A549 (cell line): Measurements from ENCODE around the gene CYP27B1.

Source experiments
- CEBPB ChIP-seq, 2 experiments: fragments of >200 bp in 1 of 2; sonication (Bioruptor Twin) in 1 of 2; formaldehyde crosslinking in 1 of 2; IDR thresholded peaks; 2 replicates each; pipeline ENCODE4 v1.6.1; 2012 to 2016
- CHD2 ChIP-seq: fragments of 150-350 bp; IDR thresholded peaks from 2 replicates; pipeline ENCODE4 v1.6.1; 2014; ENCODE audit warnings: low read length; ENCODE audit not compliant: partially characterized antibody
- HDAC2 ChIP-seq: fragments of 200-600 bp; sonication (generic); IDR thresholded peaks from 2 replicates; pipeline ENCODE4 v1.6.1; 2016
- KDM5A ChIP-seq: fragments of 200-600 bp; sonication (generic); IDR thresholded peaks from 2 replicates; pipeline ENCODE4 v1.6.1; 2016; ENCODE audit warnings: antibody characterized with exemption, mild to moderate bottlenecking
- MAFK ChIP-seq: fragments of 450-650 bp; IDR thresholded peaks from 2 replicates; pipeline ENCODE4 v1.6.1; 2014; ENCODE audit not compliant: partially characterized antibody
- MYC ChIP-seq: IDR thresholded peaks from 2 replicates; pipeline ENCODE4 v1.6.1; 2012; ENCODE audit warnings: mild to moderate bottlenecking, inconsistent platforms, low read length, improper control_type of control experiment, borderline replicate concordance
- PHF8 ChIP-seq: fragments of 200-600 bp; sonication (generic); IDR thresholded peaks from 2 replicates; pipeline ENCODE4 v1.6.1; 2016; ENCODE audit warnings: low read depth, mild to moderate bottlenecking, antibody characterized with exemption, moderate library complexity, borderline replicate concordance
- POLR2A ChIP-seq: IDR thresholded peaks from 2 replicates; pipeline ENCODE4 v1.6.1; 2012; ENCODE audit warnings: mild to moderate bottlenecking, low read length
- POLR2AphosphoS2 ChIP-seq: conservative IDR thresholded peaks from 2 replicates; pipeline ENCODE4 v1.6.1; 2012; ENCODE audit warnings: low read length, improper control_type of control experiment, inconsistent platforms
- RAD21 ChIP-seq, 2 experiments: fragments of >200 bp in 1 of 2; sonication (Bioruptor Twin) in 1 of 2; formaldehyde crosslinking in 1 of 2; IDR thresholded peaks in 1 of 2; conservative IDR thresholded peaks in 1 of 2; 2 replicates in 1 of 2; 3 replicates in 1 of 2; pipeline ENCODE4 v1.6.1; 2012 to 2018; ENCODE audit warnings: inconsistent platforms in 1 of 2
- RCOR1 ChIP-seq: fragments of 150-350 bp; IDR thresholded peaks from 2 replicates; pipeline ENCODE4 v1.6.1; 2014; ENCODE audit warnings: antibody characterized with exemption, low read length, low read depth
- USF2 ChIP-seq: fragments of 450-650 bp; IDR thresholded peaks from 2 replicates; pipeline ENCODE4 v1.6.1; 2014; ENCODE audit warnings: antibody characterized with exemption
- TF ChIP-seq, protein P1 (sequence below): fragments of >200 bp; sonication (Bioruptor Twin); formaldehyde crosslinking; IDR thresholded peaks from 3 replicates; pipeline ENCODE4 v1.5.1; 2016

DNA sequence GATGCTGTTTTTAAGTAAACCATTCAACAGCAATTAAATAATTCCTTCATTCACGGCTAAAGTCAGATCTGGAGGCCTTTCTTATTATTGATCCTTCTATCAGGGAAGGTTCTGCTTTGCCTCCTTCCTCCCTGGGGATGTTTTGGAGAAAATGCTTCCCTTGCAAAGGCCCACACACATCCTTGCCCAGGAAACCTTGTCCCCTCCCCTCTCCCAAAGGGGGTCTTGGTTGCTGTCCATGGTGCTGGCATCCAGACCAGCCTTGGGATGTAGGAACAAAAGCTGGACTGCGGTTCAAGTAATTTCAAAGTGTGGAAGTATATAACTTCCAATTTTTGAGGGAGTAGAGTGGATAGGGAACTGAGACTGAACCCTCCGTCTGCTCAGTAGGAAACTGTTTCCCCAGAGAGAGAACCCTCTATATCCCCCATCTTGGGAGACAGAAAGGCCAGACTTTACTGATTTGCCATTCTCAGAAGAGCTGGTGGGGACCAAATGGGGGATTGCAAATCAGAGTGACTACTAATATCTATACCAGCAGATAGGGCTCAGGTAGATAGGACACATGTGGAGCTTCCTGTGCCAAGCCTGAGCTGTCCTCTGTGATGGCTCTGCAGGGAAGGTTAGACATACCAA is 6.4 kb downstream of the CYP27B1 start:
- TF ChIP-seq RCOR1 = no peak
- no peak for TF ChIP-seq POLR2A
- no peak for TF ChIP-seq CHD2
- TF ChIP-seq CEBPB (IDR thresholded peaks at IDR 0.05) = no peak
- TF ChIP-seq KDM5A = no peak
- TF ChIP-seq HDAC2 = no peak
- TF ChIP-seq, protein P1, sequence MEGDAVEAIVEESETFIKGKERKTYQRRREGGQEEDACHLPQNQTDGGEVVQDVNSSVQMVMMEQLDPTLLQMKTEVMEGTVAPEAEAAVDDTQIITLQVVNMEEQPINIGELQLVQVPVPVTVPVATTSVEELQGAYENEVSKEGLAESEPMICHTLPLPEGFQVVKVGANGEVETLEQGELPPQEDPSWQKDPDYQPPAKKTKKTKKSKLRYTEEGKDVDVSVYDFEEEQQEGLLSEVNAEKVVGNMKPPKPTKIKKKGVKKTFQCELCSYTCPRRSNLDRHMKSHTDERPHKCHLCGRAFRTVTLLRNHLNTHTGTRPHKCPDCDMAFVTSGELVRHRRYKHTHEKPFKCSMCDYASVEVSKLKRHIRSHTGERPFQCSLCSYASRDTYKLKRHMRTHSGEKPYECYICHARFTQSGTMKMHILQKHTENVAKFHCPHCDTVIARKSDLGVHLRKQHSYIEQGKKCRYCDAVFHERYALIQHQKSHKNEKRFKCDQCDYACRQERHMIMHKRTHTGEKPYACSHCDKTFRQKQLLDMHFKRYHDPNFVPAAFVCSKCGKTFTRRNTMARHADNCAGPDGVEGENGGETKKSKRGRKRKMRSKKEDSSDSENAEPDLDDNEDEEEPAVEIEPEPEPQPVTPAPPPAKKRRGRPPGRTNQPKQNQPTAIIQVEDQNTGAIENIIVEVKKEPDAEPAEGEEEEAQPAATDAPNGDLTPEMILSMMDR = no peak
- no peak for TF ChIP-seq MYC
- no peak for TF ChIP-seq RAD21 (conservative IDR thresholded peaks at IDR 0.05 in 1 of 2, IDR thresholded peaks at IDR 0.05 in 1 of 2)
- TF ChIP-seq PHF8 = no peak
- TF ChIP-seq MAFK = no peak
- TF ChIP-seq POLR2AphosphoS2 = no peak
- TF ChIP-seq USF2 = no peak
